H54 (cell line): ENCODE results near the gene TFF1.

Source experiments
- DNase-seq: peaks from one replicate; pipeline ENCODE4 v3.0.0; 2011; ENCODE audit warnings: low spot score, mixed read lengths; ENCODE audit not compliant: insufficient read length
- FAIRE-seq: peaks from 3 replicates; lab custom pipeline; 2011; peaks lifted over from hg19 to GRCh38; lab: Jason Lieb, UNC
- POLR2A ChIP-seq: IDR thresholded peaks from 2 replicates; pipeline ENCODE4 v1.6.1; 2011; ENCODE audit warnings: low read depth, mild to moderate bottlenecking, low read length

The TFF1 gene

DNA sequence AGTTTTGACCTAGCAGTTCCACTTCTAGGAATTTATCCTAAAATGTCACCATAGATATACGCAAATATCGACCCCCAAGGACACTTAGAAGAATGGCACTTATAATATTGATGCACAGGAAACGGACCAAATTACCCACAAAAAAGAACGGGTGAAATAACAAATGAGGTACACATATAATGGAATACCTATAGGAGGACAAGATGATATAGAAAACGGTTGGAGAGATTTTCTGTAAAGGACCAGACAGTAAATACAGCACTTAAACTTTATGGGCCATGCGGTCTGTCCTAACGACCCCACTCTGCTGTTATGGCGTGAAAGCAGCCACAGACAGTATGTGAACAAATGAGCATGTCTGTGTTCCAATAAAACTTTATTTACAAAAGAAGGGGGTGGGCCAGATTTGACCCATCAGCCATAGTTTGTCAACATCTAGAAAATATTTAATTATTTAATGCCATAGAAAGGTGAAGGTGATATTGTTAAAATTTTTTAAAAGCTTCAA lies 27.2 kb upstream of the TFF1 start:
- TF ChIP-seq POLR2A = no peak
- FAIRE-seq (no peak), DNase-seq (no peak)

DNA sequence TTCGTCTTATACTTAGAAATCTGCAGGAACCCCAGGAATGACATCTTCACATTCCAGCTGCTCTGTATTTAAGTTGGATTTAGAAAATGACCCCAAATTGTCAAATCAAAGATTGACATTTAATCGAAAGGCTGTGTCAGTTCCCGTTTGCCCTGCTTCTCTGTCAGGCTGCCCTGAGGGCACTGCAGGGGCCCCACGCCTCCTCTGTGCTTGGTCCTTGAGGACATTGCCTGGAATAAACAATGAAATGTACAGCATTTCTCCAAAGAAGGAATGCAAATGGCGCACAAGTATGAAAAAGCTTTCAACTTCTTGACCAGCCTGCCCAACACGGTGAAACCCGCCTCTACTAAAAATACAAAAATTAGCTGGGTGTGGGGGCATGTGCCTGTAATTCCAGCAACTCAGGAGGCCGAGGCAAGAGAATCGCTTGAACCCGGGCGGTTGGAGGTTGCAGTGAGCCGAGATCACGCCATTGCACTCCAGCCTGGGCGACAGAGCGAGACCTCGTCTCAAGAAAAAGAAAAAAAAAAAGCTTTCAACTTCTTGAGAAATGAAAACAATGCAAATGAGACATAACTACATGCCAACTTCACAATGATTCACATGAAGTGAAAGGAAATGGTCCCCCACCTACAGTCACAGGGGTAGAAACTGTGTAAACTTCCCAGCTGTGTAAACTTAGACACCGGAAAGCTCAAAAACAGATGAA lies 26.6 kb upstream of the TFF1 start:
- FAIRE-seq (no peak), DNase-seq (no peak)
- TF ChIP-seq POLR2A = no peak

DNA sequence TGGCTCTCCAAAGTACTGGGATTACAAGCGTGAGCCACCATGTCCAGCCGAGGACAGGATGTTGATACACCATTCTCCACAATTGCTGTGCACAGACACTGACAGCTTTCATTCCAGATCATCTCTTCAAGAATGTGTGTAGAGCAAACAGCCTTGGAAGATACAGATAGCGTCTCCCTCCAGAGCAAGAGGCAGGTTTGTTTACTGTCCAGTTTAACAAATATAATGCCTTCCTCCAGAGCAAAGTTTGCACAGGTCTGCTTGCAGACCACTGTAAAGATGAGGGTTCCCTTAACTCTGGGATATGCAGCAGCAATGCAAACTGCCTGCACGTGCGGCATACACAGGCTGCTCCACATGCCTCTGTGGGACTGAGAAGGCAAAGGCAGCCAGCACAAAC lies 25.0 kb upstream of the TFF1 start:
- TF ChIP-seq POLR2A = no peak
- no peak for FAIRE-seq
- DNase-seq = no peak

DNA sequence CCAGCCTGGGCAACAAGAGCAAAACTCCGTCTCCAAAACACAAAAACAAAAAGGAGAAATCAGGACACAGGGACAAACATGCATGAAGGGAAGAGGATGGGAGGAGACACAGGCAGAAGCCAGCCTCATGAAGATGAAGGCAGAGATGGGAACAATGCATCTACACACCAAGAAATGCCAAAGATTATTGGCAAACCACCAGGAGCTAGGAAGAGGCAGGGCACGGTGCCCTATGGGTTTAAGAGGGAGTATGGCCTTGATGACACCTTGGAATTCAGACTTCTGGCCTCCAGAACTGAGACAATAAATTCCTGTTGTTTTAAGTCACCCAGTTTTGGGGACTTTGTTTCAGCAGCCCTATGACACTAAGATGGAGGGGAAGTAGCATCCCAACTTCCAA lies 24.4 kb upstream of the TFF1 start:
- DNase-seq (no peak), FAIRE-seq (no peak)
- no peak for TF ChIP-seq POLR2A

DNA sequence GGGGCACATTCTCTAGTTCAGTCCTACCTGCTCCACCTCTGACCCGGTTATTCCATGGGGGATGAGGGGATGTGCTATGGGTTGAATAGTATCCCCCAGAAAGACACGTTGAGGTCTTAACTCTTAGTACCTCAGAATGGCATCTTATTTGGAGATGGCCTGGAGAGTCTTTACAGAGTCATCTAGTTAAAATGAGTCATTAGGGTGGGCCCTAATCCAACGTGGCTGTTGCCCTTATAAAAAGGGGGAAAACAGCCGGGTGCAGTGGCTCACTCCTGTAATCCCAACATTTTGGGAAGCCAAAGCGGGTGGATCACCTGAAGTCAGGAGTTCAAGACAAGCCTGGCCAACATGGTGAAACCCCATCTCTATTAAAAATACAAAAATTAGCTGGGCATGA lies 23.9 kb upstream of the TFF1 start:
- FAIRE-seq (no peak), DNase-seq (no peak)
- no peak for TF ChIP-seq POLR2A

DNA sequence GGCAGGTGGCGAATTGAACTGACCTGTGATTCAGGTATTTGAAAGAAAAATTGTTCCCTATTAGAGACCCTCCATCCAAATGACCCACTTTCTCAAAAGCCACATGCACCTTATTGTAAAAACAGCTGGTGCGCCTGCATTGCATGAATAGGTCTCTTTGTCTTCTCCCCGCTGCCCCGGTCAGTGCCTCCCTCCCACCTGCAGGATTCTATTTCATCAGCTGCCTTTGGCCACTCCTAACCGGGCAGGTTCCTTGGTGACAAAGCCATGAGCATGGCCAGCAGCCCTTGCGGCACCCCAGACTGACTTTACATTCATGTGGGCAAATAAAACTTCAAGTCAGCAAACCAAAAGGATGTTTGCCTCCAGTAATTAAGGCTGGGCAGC lies 23.1 kb upstream of the TFF1 start:
- FAIRE-seq = no peak
- no peak for DNase-seq
- no peak for TF ChIP-seq POLR2A

DNA sequence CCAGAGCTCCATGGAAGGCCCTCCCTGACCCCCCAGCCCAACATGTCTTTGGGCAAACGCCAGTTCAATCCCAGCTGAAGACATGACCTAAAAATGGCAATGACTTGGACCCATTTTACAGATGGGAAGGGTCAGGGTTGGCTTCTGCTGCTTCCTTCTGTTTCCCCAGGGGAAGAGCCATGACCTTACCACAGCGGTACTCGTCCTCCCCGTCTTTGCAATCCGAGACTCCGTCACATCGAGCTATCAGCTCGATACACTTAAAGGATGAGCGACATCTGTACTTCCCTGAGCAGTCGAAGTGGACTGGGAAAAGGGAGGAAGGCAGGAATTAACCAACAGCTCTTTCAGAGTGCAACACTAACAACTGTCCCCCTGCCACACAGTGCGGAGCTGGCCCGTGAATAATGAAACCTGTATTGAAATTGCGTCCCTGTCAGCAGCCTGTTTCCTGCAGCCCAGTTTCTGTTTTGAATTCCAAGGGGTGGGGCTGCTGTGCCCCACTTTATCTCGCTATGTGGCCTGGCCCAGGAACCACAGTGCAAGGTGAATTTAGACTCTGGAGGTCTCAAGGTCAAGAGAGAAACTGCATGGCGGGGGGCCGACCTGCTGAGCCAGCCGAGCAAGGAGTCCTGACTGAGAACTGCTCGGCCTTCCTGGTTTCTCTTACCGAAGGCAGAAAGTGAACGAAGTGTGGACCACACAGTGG lies 22.6 kb upstream of the TFF1 start:
- TF ChIP-seq POLR2A = no peak
- FAIRE-seq = no peak
- DNase-seq = no peak

DNA sequence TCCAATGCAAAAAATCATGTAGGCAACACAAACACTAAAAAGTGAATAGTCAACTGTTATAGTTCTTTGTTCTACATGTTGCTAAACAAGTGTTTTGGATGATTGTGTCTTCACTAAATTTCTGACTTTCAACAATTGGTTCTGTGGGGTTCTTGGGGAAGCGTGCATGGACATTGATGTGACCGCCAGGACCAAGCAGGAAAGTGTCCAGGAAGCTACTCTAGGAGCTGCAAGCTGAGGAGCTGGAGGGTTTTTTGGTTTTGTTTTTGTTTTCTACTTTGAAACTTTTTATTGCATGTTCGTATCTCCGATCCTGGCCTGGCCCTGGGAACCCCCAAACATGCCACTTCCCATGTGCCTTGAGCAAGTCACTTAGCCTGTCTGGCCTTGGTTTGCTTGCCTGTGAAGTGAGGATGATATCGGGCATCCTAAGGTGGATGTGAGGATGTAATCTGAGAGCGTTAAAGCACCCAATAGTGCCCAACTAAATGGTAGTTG lies 21.6 kb upstream of the TFF1 start:
- FAIRE-seq (no peak), DNase-seq (no peak)
- TF ChIP-seq POLR2A = no peak

DNA sequence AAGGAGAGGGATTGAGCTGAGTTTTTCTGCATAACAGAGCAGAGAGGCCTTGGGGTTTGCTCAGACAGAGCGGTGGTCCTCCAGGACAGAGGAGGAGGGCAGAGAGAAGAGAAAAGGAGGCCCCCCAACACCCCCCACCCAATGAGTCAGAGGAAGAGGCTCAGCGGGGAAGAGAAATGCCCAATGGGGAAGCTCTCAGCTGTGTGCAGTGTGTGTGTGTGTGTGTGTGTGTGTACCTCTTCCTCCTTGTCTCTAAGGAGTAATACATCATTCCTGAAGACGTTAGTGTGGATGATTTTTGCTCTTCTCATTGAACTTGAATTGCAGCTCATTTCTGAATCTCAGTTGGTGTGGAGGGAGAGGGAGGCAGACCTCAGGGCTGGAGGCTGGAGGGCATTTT lies 20.8 kb upstream of the TFF1 start:
- DNase-seq (no peak), FAIRE-seq (no peak)
- no peak for TF ChIP-seq POLR2A

DNA sequence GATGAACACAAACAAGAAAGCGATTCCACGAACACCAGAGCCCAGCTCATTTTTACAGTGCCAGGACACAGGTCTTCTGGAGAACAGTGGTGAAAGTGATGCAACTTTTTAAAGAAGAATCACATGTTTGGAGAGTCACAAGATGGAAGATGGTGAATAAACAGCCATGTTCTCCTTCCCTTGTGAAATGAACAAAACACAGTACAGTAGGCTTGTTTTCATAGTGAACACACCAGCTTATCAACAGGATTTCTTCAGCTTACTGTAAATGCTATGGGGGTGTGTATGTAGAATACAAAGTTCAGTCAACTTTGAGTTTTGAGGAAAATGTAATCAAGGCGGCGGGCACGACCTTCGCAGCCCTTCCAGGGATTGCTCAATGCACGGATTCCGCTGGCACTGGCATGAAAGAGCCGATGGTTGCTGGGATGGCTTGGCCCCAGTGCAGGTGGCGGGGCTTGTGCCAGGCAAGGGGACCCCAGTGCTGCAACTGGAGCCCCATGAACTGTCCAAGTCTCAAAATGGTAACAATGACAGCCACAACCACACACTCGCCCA lies 19.8 kb upstream of the TFF1 start:
- no peak for DNase-seq
- no peak for FAIRE-seq
- no peak for TF ChIP-seq POLR2A

DNA sequence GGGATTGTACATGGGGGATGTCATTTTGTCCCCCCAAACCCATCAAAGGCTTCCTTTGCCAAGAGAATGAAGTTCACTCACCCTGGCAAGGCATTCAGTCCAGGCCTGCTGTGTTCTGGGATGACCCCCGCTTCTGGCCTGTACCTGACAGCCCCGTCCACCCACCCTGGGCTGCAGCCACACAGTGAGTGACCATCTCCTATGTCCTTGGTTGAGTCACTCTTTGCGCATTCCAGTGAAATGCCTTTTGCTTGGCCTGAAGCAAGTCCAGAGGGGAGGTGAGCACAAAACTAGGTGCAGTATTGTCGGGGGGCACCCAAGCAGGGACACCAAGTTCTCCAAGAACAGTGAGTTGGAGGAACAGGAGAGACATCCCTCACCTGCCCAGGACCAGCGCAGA lies 19.3 kb upstream of the TFF1 start:
- no peak for FAIRE-seq
- no peak for TF ChIP-seq POLR2A
- DNase-seq = no peak

DNA sequence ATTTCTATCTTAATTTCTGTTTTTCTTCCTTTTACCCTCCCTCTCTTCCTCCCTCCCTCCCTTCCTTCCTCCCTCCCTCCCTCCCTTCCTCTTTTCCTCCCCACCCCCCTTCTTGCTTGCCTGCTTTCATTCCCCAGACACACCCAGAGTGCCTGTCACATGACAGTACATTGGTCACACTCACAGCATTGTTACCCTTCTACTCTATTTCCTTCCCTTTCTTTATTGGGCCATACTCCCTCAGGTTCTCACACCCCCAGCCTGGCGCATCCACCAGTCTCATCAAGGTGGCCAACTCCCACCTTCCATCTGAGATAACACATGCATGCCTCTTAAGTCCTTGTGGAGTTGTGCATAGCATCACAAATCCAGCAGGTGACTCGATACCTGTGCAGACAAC lies 18.7 kb upstream of the TFF1 start:
- FAIRE-seq (no peak), DNase-seq (no peak)
- TF ChIP-seq POLR2A = no peak

DNA sequence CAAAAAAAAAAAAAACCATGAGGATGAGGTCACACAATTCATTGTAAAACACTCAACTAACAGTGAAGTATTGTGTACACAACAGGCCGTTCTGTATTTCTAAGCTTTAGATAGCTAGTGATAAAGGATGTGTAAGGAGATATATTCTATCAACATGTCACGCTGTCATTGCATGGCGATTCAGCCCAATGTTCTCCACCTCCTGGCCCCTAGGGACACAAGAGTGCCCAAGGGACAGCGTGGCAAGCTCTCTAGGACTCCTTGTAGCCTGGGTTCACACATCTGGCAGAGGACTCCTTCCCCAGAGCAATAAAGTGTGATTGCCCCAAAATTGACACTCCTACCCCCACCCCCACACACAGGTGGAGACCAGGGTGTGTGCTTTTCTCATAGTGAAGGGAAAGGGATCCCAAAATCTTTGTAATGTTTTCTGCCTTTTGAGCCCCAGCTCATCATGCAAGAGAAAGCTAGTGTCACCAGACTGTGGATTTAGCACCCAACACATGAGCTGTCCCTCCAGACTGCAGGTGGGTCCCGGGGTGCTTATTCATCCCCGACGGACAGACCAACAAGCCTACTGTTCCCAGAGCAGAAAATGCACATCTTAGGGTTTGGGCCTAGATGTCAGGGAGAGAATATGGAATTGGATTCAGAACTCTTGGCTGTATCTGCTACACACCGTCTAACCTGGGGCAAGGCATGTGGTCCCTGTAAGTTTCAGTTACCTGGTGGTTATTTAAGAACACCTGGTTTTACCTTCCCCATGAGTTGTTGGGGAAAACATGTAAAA lies 18.0 kb upstream of the TFF1 start:
- no peak for DNase-seq
- FAIRE-seq = no peak
- TF ChIP-seq POLR2A = no peak

DNA sequence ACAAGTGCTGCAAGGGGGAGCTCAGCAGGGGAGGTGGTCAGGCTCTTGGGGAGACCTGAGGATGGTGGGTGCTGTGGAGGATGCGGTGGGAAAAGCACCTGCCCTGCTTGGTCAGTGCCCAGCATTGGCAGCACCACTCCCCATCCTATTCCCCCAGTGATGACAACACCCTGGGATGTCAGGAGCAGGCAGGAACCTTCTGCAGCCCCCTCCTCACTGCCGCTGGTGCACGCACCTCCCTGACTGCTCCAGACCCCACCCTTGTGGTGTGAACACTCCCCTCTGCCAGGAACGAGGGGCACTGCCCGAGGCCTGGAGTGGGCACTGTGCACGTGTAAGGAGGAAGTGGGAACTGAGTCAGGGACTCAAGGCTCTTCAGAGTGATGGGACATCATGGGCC lies 17.0 kb upstream of the TFF1 start:
- FAIRE-seq (no peak), DNase-seq (no peak)
- TF ChIP-seq POLR2A = no peak
